Lung (tissue), 12 donors: ENCODE data around the gene ZNF584. TPM values are rescaled to one million over a fixed set of nuclear protein-coding genes. Genes with fewer than 3 reads are reported as not detected.
"Not testable (repeated sequence)": the region's sequence is repeated elsewhere in the genome, so short reads cannot be mapped to it uniquely, and the experiment has no call there.

Source experiments
- ATAC-seq: fragments of 200-7000 bp; cut with Tn5 transposase; one replicate; pipeline ENCODE4 v1.9.1; 2020; ENCODE audit warnings: moderate number of reproducible peaks; ENCODE audit not compliant: insufficient read depth, low FRiP score
- DNase-seq, 3 donors: peaks; one replicate each; pipeline ENCODE4 v3.0.0-alpha.2; 2013 to 2017
- H3K27ac ChIP-seq, 2 donors: one replicate each; pipeline ENCODE4 v1.5.1; 2013; ENCODE audit warnings: mild to moderate bottlenecking in 2 of 2, moderate library complexity in 2 of 2, control low read depth in 1 of 2, inconsistent platforms in 1 of 2, low read depth in 1 of 2, low read length in 1 of 2
- H3K27me3 ChIP-seq, 3 donors: one replicate each; pipeline ENCODE4 v1.5.1; 2013; ENCODE audit warnings: low read length in 2 of 3; ENCODE audit not compliant: control insufficient read depth in 3 of 3, insufficient read depth in 3 of 3
- H3K36me3 ChIP-seq, 4 donors: one replicate each; pipeline ENCODE4 v1.5.1; 2013; ENCODE audit warnings: low read length in 4 of 4, mild to moderate bottlenecking in 1 of 4, moderate library complexity in 1 of 4; ENCODE audit not compliant: control insufficient read depth in 4 of 4, insufficient read depth in 4 of 4
- H3K4me1 ChIP-seq, 5 donors: one replicate each; pipeline ENCODE4 v1.5.1; 2013; ENCODE audit warnings: low read length in 5 of 5, mild to moderate bottlenecking in 2 of 5, moderate library complexity in 1 of 5; ENCODE audit not compliant: control insufficient read depth in 5 of 5, insufficient read depth in 5 of 5
- H3K4me3 ChIP-seq: one replicate; pipeline ENCODE4 v1.5.1; 2013; ENCODE audit warnings: mild to moderate bottlenecking, control low read depth, moderate library complexity
- H3K9ac ChIP-seq, 2 donors: one replicate each; pipeline ENCODE4 v1.5.1; 2013; ENCODE audit warnings: low read length in 2 of 2, control low read depth in 1 of 2; ENCODE audit not compliant: insufficient read depth in 1 of 2
- H3K9me3 ChIP-seq, 4 donors: one replicate each; pipeline ENCODE4 v1.5.1; 2013; ENCODE audit warnings: low read length in 3 of 4, mild to moderate bottlenecking in 1 of 4, moderate library complexity in 1 of 4; ENCODE audit not compliant: control insufficient read depth in 4 of 4, insufficient read depth in 3 of 4
- WGBS, 2 donors: extraction: QIAGEN DNeasy Blood & Tissue Kit; methylation state at CpG; one replicate each; pipeline ENCODE4 v1.1.7; 2013; 5-methylcytosine and 5-hydroxymethylcytosine counted together
- polyA plus RNA-seq, 2 donors: library from polyadenylated mRNA; stranded (reverse); fragments of 200-250 nt; gene quantifications; one replicate each; pipeline ENCODE4 v1.2.1, GENCODE V29; 2013
- total RNA-seq, 2 donors: library from RNA; depleted of rRNA in 1 of 2; stranded (reverse); fragments of >200 nt in 1 of 2; gene quantifications; one replicate each; pipeline ENCODE4 v1.2.1, GENCODE V29; 2014 to 2021
- TF ChIP-seq, protein P1 (sequence below): IDR thresholded peaks from 2 replicates; pipeline ENCODE4 v1.5.1; 2012; ENCODE audit warnings: mild to moderate bottlenecking; ENCODE audit errors: control extremely low read depth, extremely low read depth
- donor health status: control.
- donor health status: control.
- donor health status: Bipolar disorder and iron deficiency.
- donor health status: healthy.
- donor health status: DM: yes; HTN: yes; CAD: no.

ZNF584 gene
- total and polyA plus RNA-seq, 4 donors, result 6.0 to 16.9 (median 13.8) TPM

- peaks cover 0 to 5% (median 0%) of the 10 kb centered on the region in 4 donors for H3K36me3 ChIP-seq
- H3K9me3 ChIP-seq, result peaks cover 0 to 2% (median 0%) of the 10 kb centered on the region in 4 donors
- H3K27ac ChIP-seq, result no peak overlapping the region
- peaks cover 0 to 7% (median 0%) of the 10 kb centered on the region in 5 donors for H3K4me1 ChIP-seq
- H3K4me3 ChIP-seq, result no peak overlapping the region
- DNase-seq, result no peak
- H3K27me3 ChIP-seq, result no peaks in the 10 kb centered on the region
- no peak for ATAC-seq
- TF ChIP-seq, protein P1, sequence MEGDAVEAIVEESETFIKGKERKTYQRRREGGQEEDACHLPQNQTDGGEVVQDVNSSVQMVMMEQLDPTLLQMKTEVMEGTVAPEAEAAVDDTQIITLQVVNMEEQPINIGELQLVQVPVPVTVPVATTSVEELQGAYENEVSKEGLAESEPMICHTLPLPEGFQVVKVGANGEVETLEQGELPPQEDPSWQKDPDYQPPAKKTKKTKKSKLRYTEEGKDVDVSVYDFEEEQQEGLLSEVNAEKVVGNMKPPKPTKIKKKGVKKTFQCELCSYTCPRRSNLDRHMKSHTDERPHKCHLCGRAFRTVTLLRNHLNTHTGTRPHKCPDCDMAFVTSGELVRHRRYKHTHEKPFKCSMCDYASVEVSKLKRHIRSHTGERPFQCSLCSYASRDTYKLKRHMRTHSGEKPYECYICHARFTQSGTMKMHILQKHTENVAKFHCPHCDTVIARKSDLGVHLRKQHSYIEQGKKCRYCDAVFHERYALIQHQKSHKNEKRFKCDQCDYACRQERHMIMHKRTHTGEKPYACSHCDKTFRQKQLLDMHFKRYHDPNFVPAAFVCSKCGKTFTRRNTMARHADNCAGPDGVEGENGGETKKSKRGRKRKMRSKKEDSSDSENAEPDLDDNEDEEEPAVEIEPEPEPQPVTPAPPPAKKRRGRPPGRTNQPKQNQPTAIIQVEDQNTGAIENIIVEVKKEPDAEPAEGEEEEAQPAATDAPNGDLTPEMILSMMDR, result no peak
- no peak overlapping the region for H3K9ac ChIP-seq
- WGBS, 2 donors, result 88 to 91% methylated on average over 57 to 68 of the region's 68 CpGs
These were observed 39.7 kb upstream of the ZNF584 start for GRCh38 chr19:58368561-58369360.

GRCh38 chr19:58372311-58373133, 35.9 kb upstream of the ZNF584 start:
- 59 to 78% methylated on average over 15 of the region's 15 CpGs for whole genome bisulfite sequencing, 2 donors
- TF ChIP-seq, protein P1, result no peak
- Histone ChIP-seq H3K36me3 (peaks cover 0 to 5% (median 0%) of the 10 kb centered on the region in 4 donors), H3K9me3 (peaks cover 0 to 2% (median 0%) of the 10 kb centered on the region in 4 donors), H3K9ac (no peak overlapping the region), H3K4me3 (no peak overlapping the region), H3K27ac (peak overlapping the region in 1 of 2 donors; percentile 2), H3K4me1 (peaks cover 0 to 7% (median 0%) of the 10 kb centered on the region in 5 donors), H3K27me3 (no peaks in the 10 kb centered on the region)
- no peak for DNase-seq
- ATAC-seq, result peak; percentile 65

GRCh38 chr19:58374200-58374599, 34.2 kb upstream of the ZNF584 start:
- TF ChIP-seq, protein P1, result no peak
- 73 to 81% methylated on average over 4 of the region's 4 CpGs for WGBS, 2 donors
- Histone ChIP-seq H3K36me3 (peaks cover 0 to 3% (median 0%) of the 10 kb centered on the region in 4 donors), H3K27ac (no peak overlapping the region), H3K4me3 (no peak overlapping the region), H3K27me3 (no peaks in the 10 kb centered on the region), H3K9ac (no peak overlapping the region), H3K9me3 (peaks cover 0 to 2% (median 0%) of the 10 kb centered on the region in 4 donors), H3K4me1 (peaks cover 0 to 7% (median 0%) of the 10 kb centered on the region in 5 donors)
- DNase-seq (no peak), ATAC-seq (no peak)

DNA sequence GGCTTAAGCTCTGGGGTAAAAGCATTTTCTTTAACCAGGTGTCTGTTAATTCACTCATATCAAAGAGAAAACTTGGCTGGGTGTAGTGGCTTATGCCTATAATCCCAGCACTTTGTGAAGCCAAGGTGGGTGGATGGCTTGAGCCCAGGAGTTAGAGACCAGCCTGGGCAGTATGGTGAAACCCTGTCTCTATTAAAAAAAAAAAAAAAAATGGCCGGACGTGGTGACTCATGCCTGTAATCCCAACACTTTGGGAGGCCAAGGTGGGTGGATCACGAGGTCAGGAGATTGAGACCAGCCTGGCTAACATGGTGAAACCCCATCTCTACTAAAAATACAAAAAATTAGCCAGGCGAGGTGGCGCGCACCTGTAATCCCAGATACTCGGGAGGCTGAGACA, 31.7 kb upstream of the ZNF584 start:
- ATAC-seq, H3K9me3 ChIP-seq, H3K27me3 ChIP-seq, H3K4me3 ChIP-seq, H3K36me3 ChIP-seq, DNase-seq, H3K27ac ChIP-seq, H3K9ac ChIP-seq: not testable (repeated sequence)
- peaks cover 0 to 17% (median 8%) of the 10 kb centered on the region in 5 donors for H3K4me1 ChIP-seq
- 86 to 88% methylated on average over 7 of the region's 7 CpGs for WGBS, 2 donors
